ENCODE results near the gene CALY.

CALY gene

GRCh38 chr10:133281628-133282372 is 54.9 kb downstream of the CALY start:
- DNase-seq, result no peak

- DNase-seq, result no peak
Observed at GRCh38 chr10:133281084-133281483, 55.6 kb downstream of the CALY start.

- DNase-seq, result no peak
Observed at GRCh38 chr10:133280391-133281059, 56.2 kb downstream of the CALY start.

GRCh38 chr10:133279326-133280226 is 57.1 kb downstream of the CALY start:
- DNase-seq, result no peak

- DNase-seq, result no peak
Observed at GRCh38 chr10:133278577-133279265, 58.0 kb downstream of the CALY start.

- DNase-seq, result no peak
Observed at GRCh38 chr10:133277993-133278576, 58.6 kb downstream of the CALY start.

GRCh38 chr10:133277277-133277992 is 59.3 kb downstream of the CALY start:
- DNase-seq, result no peak

GRCh38 chr10:133276435-133277201 is 60.1 kb downstream of the CALY start, which contains the start of gene ADAM8:
TSS of gene ADAM8 (minus strand) at chr10:133276868. CDS start at chr10:133276817, 51 bp downstream.
- DNase-seq, result peak; percentile 66

- DNase-seq, result no peak
Observed at GRCh38 chr10:133276100-133276434, 60.6 kb downstream of the CALY start.

- peak; percentile 42 for DNase-seq
Observed at GRCh38 chr10:133275684-133276092, 61.0 kb downstream of the CALY start.

- peak; percentile 83 for DNase-seq
Observed at GRCh38 chr10:133274751-133275683, 61.7 kb downstream of the CALY start.

Data from activated naive CD4-positive, alpha-beta T cell treated with anti-CD3 and anti-CD28 coated beads, Interleukin-2, amount 50 U/mL, for 16 hours (primary cell).